Central memory CD8-positive, alpha-beta T cell (primary cell): ENCODE results near the gene FAM180B.
"Not testable (repeated sequence)": the region's sequence is repeated elsewhere in the genome, so short reads cannot be mapped to it uniquely, and the experiment has no call there.

Experiments
- ATAC-seq: fragments of 150-1000 bp; cut with Tn5 transposase; replicated peaks from 2 replicates; pipeline ENCODE4 v1.10.0; 2022; ENCODE audit warnings: mild to moderate bottlenecking, moderate FRiP score, moderate number of reproducible peaks; ENCODE audit not compliant: poor library complexity, severe bottlenecking; ENCODE audit errors: extremely low read depth
- DNase-seq, 2 donors: peaks; one replicate each; pipeline ENCODE4 v3.0.0; 2021; ENCODE audit warnings: low spot score in 2 of 2
- H3K27ac Mint-ChIP-seq: one replicate; pipeline ENCODE4 v1.8.0; 2022; ENCODE audit warnings: low read depth, mild to moderate bottlenecking, moderate library complexity, mixed read lengths
- H3K27me3 Mint-ChIP-seq: one replicate; pipeline ENCODE4 v1.8.0; 2022; ENCODE audit warnings: mixed read lengths
- H3K36me3 Mint-ChIP-seq: one replicate; pipeline ENCODE4 v1.8.0; 2022; ENCODE audit warnings: mild to moderate bottlenecking, moderate library complexity, mixed read lengths; ENCODE audit not compliant: insufficient read depth
- H3K4me1 Mint-ChIP-seq: one replicate; pipeline ENCODE4 v1.8.0; 2022; ENCODE audit warnings: mixed read lengths
- H3K4me3 Mint-ChIP-seq: one replicate; pipeline ENCODE4 v1.8.0; 2022; ENCODE audit warnings: mild to moderate bottlenecking, moderate library complexity, mixed read lengths
- H3K9me3 Mint-ChIP-seq: one replicate; pipeline ENCODE4 v1.8.0; 2022; ENCODE audit warnings: mixed read lengths

The FAM180B gene

GRCh38 chr11:47553406-47553743, 33.1 kb upstream of the FAM180B start:
- Mint-ChIP-seq H3K27me3 (no peaks in the 10 kb centered on the region), H3K27ac (peak overlapping the region; percentile 93), H3K4me1 (peaks cover 35% of the 10 kb centered on the region), H3K9me3 (no peaks in the 10 kb centered on the region), H3K36me3 (peaks cover 10% of the 10 kb centered on the region), H3K4me3 (peak overlapping the region; percentile 99)
- ATAC-seq = peak; percentile 11
- no peak for DNase-seq

GRCh38 chr11:47557004-47557403, 29.5 kb upstream of the FAM180B start:
- peaks cover 12% of the 10 kb centered on the region for H3K4me1 Mint-ChIP-seq
- not testable (repeated sequence) for H3K4me3 Mint-ChIP-seq, H3K36me3 Mint-ChIP-seq, DNase-seq, H3K27me3 Mint-ChIP-seq, H3K9me3 Mint-ChIP-seq, H3K27ac Mint-ChIP-seq, ATAC-seq

GRCh38 chr11:47558695-47559094, 27.8 kb upstream of the FAM180B start:
- DNase-seq (no peak), ATAC-seq (no peak)
- no peaks in the 10 kb centered on the region for H3K27me3 Mint-ChIP-seq
- no peaks in the 10 kb centered on the region for H3K9me3 Mint-ChIP-seq
- peaks cover 1% of the 10 kb centered on the region for H3K36me3 Mint-ChIP-seq
- H3K4me3 Mint-ChIP-seq = no peak overlapping the region
- no peak overlapping the region for H3K27ac Mint-ChIP-seq
- H3K4me1 Mint-ChIP-seq = no peaks in the 10 kb centered on the region

- H3K36me3 Mint-ChIP-seq = peaks cover 2% of the 10 kb centered on the region
- H3K27me3 Mint-ChIP-seq = no peaks in the 10 kb centered on the region
- no peaks in the 10 kb centered on the region for H3K9me3 Mint-ChIP-seq
- H3K4me3 Mint-ChIP-seq = no peak overlapping the region
- no peak for ATAC-seq
- H3K27ac Mint-ChIP-seq = no peak overlapping the region
- no peak for DNase-seq
- H3K4me1 Mint-ChIP-seq = peaks cover 5% of the 10 kb centered on the region
Observed at GRCh38 chr11:47560426-47560825, 26.1 kb upstream of the FAM180B start.

- not testable (repeated sequence) for H3K4me3 Mint-ChIP-seq, ATAC-seq, DNase-seq, H3K36me3 Mint-ChIP-seq, H3K27ac Mint-ChIP-seq, H3K27me3 Mint-ChIP-seq, H3K9me3 Mint-ChIP-seq
- peaks cover 17% of the 10 kb centered on the region for H3K4me1 Mint-ChIP-seq
Observed at GRCh38 chr11:47562393-47562792, 24.1 kb upstream of the FAM180B start.

GRCh38 chr11:47564366-47564765, 22.1 kb upstream of the FAM180B start:
- not testable (repeated sequence) for H3K9me3 Mint-ChIP-seq, DNase-seq, ATAC-seq, H3K27me3 Mint-ChIP-seq
- peak overlapping the region; percentile 90 for H3K27ac Mint-ChIP-seq
- H3K4me1 Mint-ChIP-seq = peaks cover 17% of the 10 kb centered on the region
- peaks cover 11% of the 10 kb centered on the region for H3K36me3 Mint-ChIP-seq
- peak overlapping the region; percentile 81 for H3K4me3 Mint-ChIP-seq

GRCh38 chr11:47564933-47565339, 21.5 kb upstream of the FAM180B start:
- peaks cover 14% of the 10 kb centered on the region for H3K36me3 Mint-ChIP-seq
- no peak for ATAC-seq

GRCh38 chr11:47565340-47566148, 20.9 kb upstream of the FAM180B start, which contains the start of gene PTPMT1:
TSS of gene PTPMT1 (plus strand) at chr11:47565599. CDS start at chr11:47565623, 24 bp downstream.
- no peaks in the 10 kb centered on the region for H3K9me3 Mint-ChIP-seq
- H3K27ac Mint-ChIP-seq = peak within 1 kb of the TSS; percentile 90
- peaks cover 16% of the 10 kb centered on the region for H3K36me3 Mint-ChIP-seq
- peak within 1 kb of the TSS; percentile 81 for H3K4me3 Mint-ChIP-seq
- no peaks in the 10 kb centered on the region for H3K27me3 Mint-ChIP-seq
- peak; percentile 35 to 41 for DNase-seq
- peak; percentile 84 for ATAC-seq
- peaks cover 17% of the 10 kb centered on the region for H3K4me1 Mint-ChIP-seq

More at GRCh38 chr11:47564933-47565339, 21.5 kb upstream of the FAM180B start:
- H3K9me3 Mint-ChIP-seq = no peaks in the 10 kb centered on the region
- DNase-seq = no peak
- H3K27me3 Mint-ChIP-seq = no peaks in the 10 kb centered on the region
- H3K4me3 Mint-ChIP-seq = peak overlapping the region; percentile 81
- H3K4me1 Mint-ChIP-seq = peaks cover 17% of the 10 kb centered on the region
- H3K27ac Mint-ChIP-seq = peak overlapping the region; percentile 90

- Mint-ChIP-seq H3K27ac (peak overlapping the region; percentile 70), H3K9me3 (no peaks in the 10 kb centered on the region), H3K36me3 (peaks cover 16% of the 10 kb centered on the region), H3K4me1 (peaks cover 17% of the 10 kb centered on the region), H3K4me3 (peak overlapping the region; percentile 81), H3K27me3 (no peaks in the 10 kb centered on the region)
- DNase-seq (no peak), ATAC-seq (no peak)
Observed at GRCh38 chr11:47566149-47566698, 20.3 kb upstream of the FAM180B start.

GRCh38 chr11:47569646-47570045, 16.8 kb upstream of the FAM180B start:
- Mint-ChIP-seq H3K27ac (no peak overlapping the region), H3K27me3 (no peaks in the 10 kb centered on the region), H3K4me3 (no peak overlapping the region), H3K36me3 (peaks cover 33% of the 10 kb centered on the region), H3K4me1 (peaks cover 21% of the 10 kb centered on the region), H3K9me3 (no peaks in the 10 kb centered on the region)
- DNase-seq (no peak), ATAC-seq (no peak)

GRCh38 chr11:47570651-47571356, 15.7 kb upstream of the FAM180B start:
- H3K27me3 Mint-ChIP-seq = no peaks in the 10 kb centered on the region
- H3K4me1 Mint-ChIP-seq = peaks cover 16% of the 10 kb centered on the region
- no peak overlapping the region for H3K27ac Mint-ChIP-seq
- H3K9me3 Mint-ChIP-seq = no peaks in the 10 kb centered on the region
- H3K36me3 Mint-ChIP-seq = peaks cover 39% of the 10 kb centered on the region
- no peak overlapping the region for H3K4me3 Mint-ChIP-seq
- DNase-seq (no peak), ATAC-seq (no peak)

GRCh38 chr11:47571357-47571729, 15.1 kb upstream of the FAM180B start:
- no peak overlapping the region for H3K27ac Mint-ChIP-seq
- ATAC-seq = no peak

More at GRCh38 chr11:47571357-47571729, 15.1 kb upstream of the FAM180B start:
- Mint-ChIP-seq H3K36me3 (peaks cover 41% of the 10 kb centered on the region), H3K9me3 (no peaks in the 10 kb centered on the region), H3K4me3 (no peak overlapping the region), H3K4me1 (peaks cover 11% of the 10 kb centered on the region), H3K27me3 (no peaks in the 10 kb centered on the region)
- DNase-seq = no peak
